Activated naive CD4-positive, alpha-beta T cell treated with anti-CD3 and anti-CD28 coated beads, Interleukin-2, amount 10 ng/mL, durations not matched to agents 7 days and 5 days (primary cell): ENCODE results near the gene WDFY4.

Experiments
- CTCF ChIA-PET: fragments of 350-600 bp; sonication (Branson Sonifier 250); formaldehyde crosslinking; loops from one replicate; lab custom pipeline; 2021; ENCODE audit warnings: antibody characterized with exemption; lab: Charles Lee
- DNase-seq: peaks from one replicate; pipeline ENCODE4 v3.0.0-alpha.2; 2020
- H3K27ac Mint-ChIP-seq: one replicate; pipeline ENCODE4 v1.8.0; 2021; ENCODE audit warnings: mild to moderate bottlenecking, moderate library complexity, mixed read lengths
- H3K27me3 Mint-ChIP-seq: one replicate; pipeline ENCODE4 v1.8.0; 2021; ENCODE audit warnings: mild to moderate bottlenecking, mixed read lengths
- H3K36me3 Mint-ChIP-seq: one replicate; pipeline ENCODE4 v1.8.0; 2021; ENCODE audit warnings: mixed read lengths
- H3K4me1 Mint-ChIP-seq: one replicate; pipeline ENCODE4 v1.8.0; 2021; ENCODE audit warnings: mixed read lengths
- H3K4me3 Mint-ChIP-seq: one replicate; pipeline ENCODE4 v1.8.0; 2021; ENCODE audit warnings: mild to moderate bottlenecking, moderate library complexity, mixed read lengths
- H3K9me3 Mint-ChIP-seq: one replicate; pipeline ENCODE4 v1.8.0; 2021; ENCODE audit warnings: mixed read lengths

WDFY4 gene

DNA sequence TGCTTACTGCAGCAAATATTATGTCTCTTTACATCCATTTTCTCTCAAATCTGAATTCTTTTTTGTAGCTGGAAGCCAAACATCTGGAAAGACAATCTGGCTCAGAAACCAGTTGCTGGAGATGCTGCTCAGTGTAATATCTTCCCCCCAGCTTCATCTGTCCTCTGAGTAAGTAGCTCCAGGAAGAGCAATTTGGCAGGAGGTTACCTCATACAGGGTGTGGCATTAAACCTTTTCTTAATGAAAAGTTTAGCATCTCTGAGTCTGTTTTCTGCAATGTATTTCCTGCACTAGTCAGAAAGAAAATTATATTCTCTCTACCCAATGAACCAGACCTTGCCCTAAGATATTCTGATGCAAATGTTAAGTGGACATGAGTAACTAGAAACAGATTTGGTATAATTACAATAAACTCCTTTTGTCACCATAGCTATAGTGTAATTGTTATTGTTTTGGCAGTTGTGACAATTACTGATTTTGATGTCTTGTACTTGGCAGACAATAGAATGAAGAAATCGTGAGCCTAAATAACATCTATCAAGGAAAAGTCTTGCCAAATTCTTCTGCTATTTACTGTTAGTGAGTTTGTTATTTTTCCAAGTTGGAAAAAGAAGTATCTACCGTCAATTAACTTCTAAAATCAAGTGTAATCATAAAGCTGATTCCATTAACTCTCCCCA is 123.3 kb downstream of the WDFY4 start:
- CTCF ChIA-PET = no interaction called here
- Mint-ChIP-seq H3K27ac (peak overlapping the region; percentile 85), H3K4me1 (peaks cover 51% of the 10 kb centered on the region), H3K4me3 (no peak overlapping the region), H3K36me3 (peaks cover 5% of the 10 kb centered on the region), H3K27me3 (peaks cover 5% of the 10 kb centered on the region), H3K9me3 (no peaks in the 10 kb centered on the region)
- DNase-seq = no peak

DNA sequence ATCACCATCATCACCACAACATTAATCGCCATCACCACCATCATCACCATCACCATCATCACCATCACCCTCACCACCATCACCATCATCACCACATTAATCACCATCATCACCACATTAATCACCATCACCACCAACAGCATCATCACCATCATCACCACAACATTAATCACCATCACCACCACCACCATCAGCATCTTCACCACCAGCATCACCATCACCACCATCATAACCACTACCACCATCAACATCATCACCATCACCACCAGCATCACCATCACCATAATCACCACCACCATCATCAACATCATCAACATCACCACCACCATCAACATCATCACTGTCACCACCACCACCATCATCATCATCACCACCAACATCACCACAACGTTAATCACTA is 124.6 kb downstream of the WDFY4 start:
- Mint-ChIP-seq H3K36me3 (peaks cover 5% of the 10 kb centered on the region), H3K4me3 (no peak overlapping the region), H3K27ac (no peak overlapping the region)

DNA sequence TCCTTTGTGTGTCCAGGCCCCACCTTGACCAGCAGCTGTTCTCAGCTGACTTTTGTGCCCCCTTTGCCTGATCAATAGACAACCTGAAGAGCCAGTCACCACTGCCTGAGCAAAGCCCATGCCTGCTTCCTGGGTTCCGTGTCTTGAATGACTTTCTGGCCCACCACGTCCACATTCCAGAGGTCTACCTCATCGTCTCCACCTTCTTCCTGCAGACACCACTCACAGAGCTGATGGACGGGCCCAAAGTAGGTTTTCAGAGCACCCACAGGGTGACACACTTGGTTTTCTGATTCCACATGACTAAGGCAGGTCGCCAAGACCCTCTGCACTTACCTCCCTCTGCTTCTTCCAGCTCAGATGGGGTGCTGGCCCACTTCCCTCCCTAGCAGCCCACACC is 126.8 kb downstream of the WDFY4 start:
- Mint-ChIP-seq H3K4me1 (peaks cover 16% of the 10 kb centered on the region), H3K27me3 (peaks cover 16% of the 10 kb centered on the region), H3K4me3 (no peak overlapping the region), H3K36me3 (peaks cover 5% of the 10 kb centered on the region), H3K9me3 (no peaks in the 10 kb centered on the region), H3K27ac (no peak overlapping the region)
- CTCF ChIA-PET = no interaction called here
- DNase-seq = no peak

More for the DNA sequence above, 124.6 kb downstream of the WDFY4 start:
- H3K4me1 Mint-ChIP-seq = peaks cover 38% of the 10 kb centered on the region
- CTCF ChIA-PET = no interaction called here
- H3K9me3 Mint-ChIP-seq = no peaks in the 10 kb centered on the region
- peaks cover 11% of the 10 kb centered on the region for H3K27me3 Mint-ChIP-seq
- no peak for DNase-seq

DNA sequence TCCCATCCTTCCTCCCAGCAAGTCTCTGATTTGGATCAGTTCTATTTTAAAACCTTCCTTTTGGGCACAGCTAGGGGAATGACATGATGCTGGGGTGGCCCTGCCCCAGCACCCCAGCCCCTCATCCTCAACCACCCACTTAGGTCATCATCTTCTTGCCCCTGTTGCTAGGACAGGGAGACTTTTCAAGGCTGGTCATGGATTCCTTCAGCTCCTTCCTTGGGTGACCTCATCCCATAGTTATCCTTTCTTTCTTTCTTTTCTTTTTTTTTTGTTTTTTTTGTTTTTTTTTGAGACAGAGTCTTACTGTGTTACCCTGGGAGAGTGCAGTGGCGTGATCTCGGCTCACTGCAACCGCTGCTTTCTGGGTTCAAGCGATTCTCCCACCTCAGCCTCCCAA is 127.2 kb downstream of the WDFY4 start:
- CTCF ChIA-PET = no interaction called here
- H3K9me3 Mint-ChIP-seq = no peaks in the 10 kb centered on the region
- peaks cover 12% of the 10 kb centered on the region for H3K4me1 Mint-ChIP-seq
- no peak overlapping the region for H3K4me3 Mint-ChIP-seq
- peaks cover 16% of the 10 kb centered on the region for H3K27me3 Mint-ChIP-seq
- peaks cover 5% of the 10 kb centered on the region for H3K36me3 Mint-ChIP-seq
- DNase-seq = no peak
- no peak overlapping the region for H3K27ac Mint-ChIP-seq

DNA sequence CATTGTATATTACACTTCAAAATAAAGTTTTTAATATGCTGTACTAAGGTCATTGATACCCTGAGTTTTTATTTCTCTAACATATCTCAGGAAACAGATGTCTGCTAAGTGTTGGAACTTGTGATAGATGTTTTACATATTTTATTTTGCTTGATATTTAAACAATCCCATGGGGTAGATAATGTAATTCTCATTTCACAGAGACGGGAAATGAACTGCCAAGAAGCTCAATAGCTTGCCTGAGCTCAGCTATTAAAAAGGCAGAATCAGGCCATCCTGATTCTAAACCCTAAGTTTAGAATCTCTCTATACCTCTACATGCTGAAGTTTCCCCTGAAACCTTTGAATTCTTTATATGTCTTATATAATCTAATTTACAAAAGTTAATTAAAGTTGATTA is 128.6 kb downstream of the WDFY4 start:
- no peak for DNase-seq
- H3K36me3 Mint-ChIP-seq = peaks cover 5% of the 10 kb centered on the region
- H3K27ac Mint-ChIP-seq = no peak overlapping the region
- CTCF ChIA-PET = no interaction called here
- H3K27me3 Mint-ChIP-seq = peaks cover 21% of the 10 kb centered on the region
- no peak overlapping the region for H3K4me3 Mint-ChIP-seq
- no peaks in the 10 kb centered on the region for H3K9me3 Mint-ChIP-seq
- peaks cover 2% of the 10 kb centered on the region for H3K4me1 Mint-ChIP-seq

DNA sequence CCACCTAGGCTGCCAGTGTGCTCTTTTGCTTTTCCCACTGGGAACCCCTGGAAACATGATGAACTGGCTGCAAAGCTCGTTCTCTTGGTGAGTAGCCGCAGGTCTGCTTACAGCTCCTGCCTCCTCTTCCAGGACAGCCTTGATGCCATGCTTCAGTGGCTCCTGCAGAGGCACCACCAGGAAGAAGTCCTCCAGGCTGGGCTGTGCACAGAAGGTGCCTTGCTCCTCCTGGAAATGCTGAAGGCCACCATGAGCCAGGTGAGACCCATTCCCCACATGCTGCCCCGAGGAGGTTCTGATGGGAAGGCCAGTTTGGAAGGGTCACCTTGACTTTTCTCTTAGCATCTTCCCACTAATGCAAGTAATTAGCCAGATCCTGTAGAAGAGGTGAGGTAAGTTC is 129.2 kb downstream of the WDFY4 start:
- H3K9me3 Mint-ChIP-seq = no peaks in the 10 kb centered on the region
- DNase-seq = no peak
- H3K36me3 Mint-ChIP-seq = peaks cover 5% of the 10 kb centered on the region
- H3K4me1 Mint-ChIP-seq = no peaks in the 10 kb centered on the region
- no peak overlapping the region for H3K27ac Mint-ChIP-seq
- H3K27me3 Mint-ChIP-seq = peaks cover 21% of the 10 kb centered on the region
- no peak overlapping the region for H3K4me3 Mint-ChIP-seq
- CTCF ChIA-PET = interaction anchor here (1.0 kb wide), 1 partner anchor 156 kb away, joined by 3 read pairs; no protein-coding TSS in a partner anchor

DNA sequence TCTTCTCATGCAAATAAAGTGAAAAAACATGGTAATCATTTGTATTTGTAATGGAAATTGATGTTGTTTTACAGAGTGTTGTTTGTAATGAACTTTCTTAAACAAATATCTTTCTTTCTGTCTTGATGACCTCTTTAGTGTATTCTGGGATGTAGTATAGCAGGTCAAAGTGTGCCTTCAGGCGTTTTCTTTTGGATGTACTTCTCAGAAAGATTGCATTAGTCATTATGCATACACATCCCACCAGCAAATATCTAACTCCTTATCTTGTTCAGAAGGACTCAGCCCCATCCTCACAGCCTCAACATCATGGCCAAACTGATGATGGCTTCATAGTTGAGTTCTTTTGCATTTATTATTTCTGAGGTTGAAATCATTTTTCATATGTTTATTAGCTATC is 130.3 kb downstream of the WDFY4 start:
- peaks cover 5% of the 10 kb centered on the region for H3K36me3 Mint-ChIP-seq
- H3K9me3 Mint-ChIP-seq = no peaks in the 10 kb centered on the region
- H3K4me1 Mint-ChIP-seq = no peaks in the 10 kb centered on the region
- H3K27ac Mint-ChIP-seq = no peak overlapping the region
- no peak overlapping the region for H3K4me3 Mint-ChIP-seq
- CTCF ChIA-PET = no interaction called here
- DNase-seq = no peak
- H3K27me3 Mint-ChIP-seq = peaks cover 21% of the 10 kb centered on the region

DNA sequence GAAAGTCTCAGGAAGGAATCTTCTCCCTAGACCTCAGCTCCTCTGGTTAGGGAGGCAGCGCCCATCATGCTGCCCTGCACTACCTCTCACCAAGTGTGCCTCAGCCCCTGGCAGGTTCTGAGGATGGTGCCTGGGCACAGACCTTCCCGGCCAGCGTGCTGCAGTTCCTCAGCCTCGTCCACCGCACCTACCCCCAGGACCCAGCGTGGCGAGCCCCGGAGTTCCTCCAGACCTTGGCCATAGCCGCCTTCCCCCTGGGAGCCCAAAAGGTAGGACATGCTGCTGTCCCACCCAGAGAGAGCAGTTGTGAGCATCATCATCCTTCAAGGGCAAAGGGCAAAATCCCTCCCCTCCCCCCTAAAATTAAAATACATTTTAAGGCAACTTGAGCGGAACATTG is 132.5 kb downstream of the WDFY4 start:
- CTCF ChIA-PET = no interaction called here
- Mint-ChIP-seq H3K36me3 (peaks cover 3% of the 10 kb centered on the region), H3K27me3 (peaks cover 27% of the 10 kb centered on the region), H3K4me3 (no peak overlapping the region), H3K9me3 (no peaks in the 10 kb centered on the region), H3K27ac (no peak overlapping the region), H3K4me1 (peaks cover 8% of the 10 kb centered on the region)
- no peak for DNase-seq

DNA sequence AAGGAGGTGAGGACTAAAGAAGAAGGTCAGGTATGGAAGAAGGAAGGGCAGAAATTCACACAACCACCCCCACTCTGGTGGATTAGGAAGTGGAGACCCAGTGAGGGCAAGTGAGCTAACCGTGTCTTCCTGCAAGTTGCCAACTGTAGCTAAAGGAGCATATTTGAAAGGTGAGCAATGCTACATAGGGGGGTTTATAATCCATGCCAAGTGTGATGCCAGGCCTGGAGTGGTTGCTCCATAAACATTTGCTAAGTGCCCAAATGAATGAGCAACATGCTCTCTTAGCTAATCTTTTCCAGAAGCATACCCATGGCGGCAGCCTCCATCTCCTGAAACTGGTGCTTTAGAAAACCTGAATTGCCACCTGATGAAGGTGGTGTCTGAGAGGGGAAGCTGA is 133.4 kb downstream of the WDFY4 start:
- CTCF ChIA-PET = no interaction called here
- Mint-ChIP-seq H3K4me3 (no peak overlapping the region), H3K27me3 (peaks cover 26% of the 10 kb centered on the region), H3K27ac (no peak overlapping the region), H3K4me1 (peaks cover 8% of the 10 kb centered on the region), H3K36me3 (no peaks in the 10 kb centered on the region), H3K9me3 (no peaks in the 10 kb centered on the region)
- no peak for DNase-seq

DNA sequence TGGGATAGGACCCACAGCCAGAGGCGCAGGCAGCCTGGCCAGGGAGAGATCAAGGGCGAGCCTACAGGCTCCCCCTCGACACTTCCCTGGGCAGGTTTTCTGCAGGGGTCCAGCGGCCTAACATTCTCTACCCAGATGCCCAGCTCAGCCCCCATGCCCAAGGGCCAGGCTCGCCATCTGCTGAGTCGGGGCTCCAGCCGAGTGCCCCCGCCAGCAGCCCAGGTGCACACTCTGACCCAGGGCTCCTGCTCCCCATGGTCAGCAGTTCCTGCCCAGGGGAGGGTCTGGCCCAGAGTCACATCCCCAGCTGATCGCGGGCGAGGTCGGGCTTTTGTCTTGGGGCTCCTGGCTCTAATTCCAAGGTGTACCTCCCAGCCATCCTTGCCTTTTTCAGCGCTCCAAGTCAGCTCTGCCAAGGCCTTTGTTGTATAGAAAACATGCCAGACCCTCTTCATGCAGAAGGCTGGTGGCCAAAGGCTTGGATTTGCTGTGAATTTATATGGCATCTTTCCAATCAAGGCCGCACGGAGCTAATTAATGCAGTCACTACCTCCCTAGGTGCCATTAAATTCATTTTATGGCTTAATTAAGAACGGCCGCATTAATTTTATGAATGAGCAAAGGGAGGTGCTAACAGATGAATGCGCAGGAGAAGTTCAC is 134.3 kb downstream of the WDFY4 start:
- H3K9me3 Mint-ChIP-seq = no peaks in the 10 kb centered on the region
- no peak overlapping the region for H3K27ac Mint-ChIP-seq
- H3K27me3 Mint-ChIP-seq = peaks cover 27% of the 10 kb centered on the region
- CTCF ChIA-PET = interaction anchor here (1.7 kb wide), 1 partner anchor 12 kb away, joined by 4 read pairs; no protein-coding TSS in a partner anchor
- no peak overlapping the region for H3K4me3 Mint-ChIP-seq
- H3K4me1 Mint-ChIP-seq = peaks cover 8% of the 10 kb centered on the region
- H3K36me3 Mint-ChIP-seq = no peaks in the 10 kb centered on the region
- DNase-seq = no peak

DNA sequence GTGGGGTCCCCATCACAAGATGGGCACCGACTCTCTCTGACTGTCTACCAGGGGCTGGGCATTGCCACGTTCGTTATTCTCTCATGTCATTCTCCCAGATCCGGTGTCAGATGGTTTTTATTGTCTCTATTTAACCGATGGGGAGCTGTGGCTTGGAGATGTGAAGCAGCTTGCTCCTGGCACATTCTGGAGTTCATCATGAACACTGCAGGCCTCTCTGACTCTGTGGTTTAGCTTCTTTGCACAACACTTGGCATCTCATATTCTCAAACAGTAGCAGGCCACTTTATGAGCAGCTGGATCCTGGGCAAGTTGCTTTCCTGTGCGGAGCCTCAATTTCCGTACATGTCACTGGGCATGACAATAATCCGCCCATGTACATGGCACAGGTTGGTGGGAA is 135.1 kb downstream of the WDFY4 start:
- no peaks in the 10 kb centered on the region for H3K36me3 Mint-ChIP-seq
- no peak overlapping the region for H3K27ac Mint-ChIP-seq
- H3K9me3 Mint-ChIP-seq = no peaks in the 10 kb centered on the region
- peaks cover 8% of the 10 kb centered on the region for H3K4me1 Mint-ChIP-seq
- CTCF ChIA-PET = interaction anchor here (1.7 kb wide), 1 partner anchor 13 kb away, joined by 4 read pairs; no protein-coding TSS in a partner anchor
- peaks cover 23% of the 10 kb centered on the region for H3K27me3 Mint-ChIP-seq
- DNase-seq = no peak
- no peak overlapping the region for H3K4me3 Mint-ChIP-seq

DNA sequence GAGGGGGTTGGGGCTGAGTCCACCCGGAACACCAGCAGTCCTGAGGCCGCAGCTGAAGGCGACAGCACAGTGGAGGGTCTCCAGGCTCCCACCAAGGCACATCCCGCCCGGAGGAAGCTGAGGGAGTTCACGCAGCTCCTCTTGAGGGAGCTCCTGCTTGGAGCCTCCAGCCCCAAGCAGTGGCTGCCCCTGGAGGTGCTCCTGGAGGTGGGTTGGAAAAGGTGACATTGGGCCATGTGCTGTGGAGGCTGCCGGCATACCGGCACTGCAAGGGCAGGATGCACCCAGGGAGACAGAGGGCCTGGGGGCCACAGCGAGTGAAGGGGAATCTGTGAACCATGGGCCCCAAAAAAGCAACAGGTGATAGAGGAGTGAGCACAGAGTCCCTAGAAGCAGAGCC is 135.6 kb downstream of the WDFY4 start:
- H3K9me3 Mint-ChIP-seq = no peaks in the 10 kb centered on the region

DNA sequence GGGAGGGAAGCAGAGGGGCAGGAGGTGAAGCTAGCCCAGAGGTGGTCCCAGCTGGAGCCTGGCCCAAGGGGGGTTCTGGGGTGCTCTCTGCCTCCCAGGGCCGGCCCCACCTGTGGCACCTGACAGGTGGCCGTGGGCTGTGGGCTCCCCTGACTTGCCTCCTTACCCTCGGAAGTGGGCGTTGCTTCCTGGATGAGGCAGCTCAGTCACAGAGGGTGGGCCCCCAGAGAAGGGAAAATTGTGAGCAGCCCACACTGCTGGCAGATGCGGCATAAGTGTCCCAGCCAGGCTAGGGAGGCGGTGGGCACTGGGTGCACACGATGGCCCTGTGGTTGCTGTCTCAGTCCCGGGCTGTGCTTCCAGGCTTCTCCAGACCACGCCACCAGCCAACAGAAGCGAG is 136.0 kb downstream of the WDFY4 start:
- H3K4me3 Mint-ChIP-seq = no peak overlapping the region
- no peaks in the 10 kb centered on the region for H3K36me3 Mint-ChIP-seq
- H3K27ac Mint-ChIP-seq = no peak overlapping the region
- no peaks in the 10 kb centered on the region for H3K9me3 Mint-ChIP-seq
- DNase-seq = no peak
- H3K27me3 Mint-ChIP-seq = peaks cover 20% of the 10 kb centered on the region
- CTCF ChIA-PET = interaction anchor here (1.3 to 1.7 kb wide), 2 partner anchors 14 to 162 kb away, joined by 3 to 4 read pairs; no protein-coding TSS in a partner anchor
- peaks cover 8% of the 10 kb centered on the region for H3K4me1 Mint-ChIP-seq

More for the DNA sequence above, 135.6 kb downstream of the WDFY4 start:
- Mint-ChIP-seq H3K27me3 (peaks cover 22% of the 10 kb centered on the region), H3K36me3 (no peaks in the 10 kb centered on the region), H3K4me3 (no peak overlapping the region), H3K4me1 (peaks cover 8% of the 10 kb centered on the region), H3K27ac (no peak overlapping the region)
- DNase-seq = no peak
- CTCF ChIA-PET = interaction anchor here (1.7 kb wide), 1 partner anchor 14 kb away, joined by 4 read pairs; no protein-coding TSS in a partner anchor

DNA sequence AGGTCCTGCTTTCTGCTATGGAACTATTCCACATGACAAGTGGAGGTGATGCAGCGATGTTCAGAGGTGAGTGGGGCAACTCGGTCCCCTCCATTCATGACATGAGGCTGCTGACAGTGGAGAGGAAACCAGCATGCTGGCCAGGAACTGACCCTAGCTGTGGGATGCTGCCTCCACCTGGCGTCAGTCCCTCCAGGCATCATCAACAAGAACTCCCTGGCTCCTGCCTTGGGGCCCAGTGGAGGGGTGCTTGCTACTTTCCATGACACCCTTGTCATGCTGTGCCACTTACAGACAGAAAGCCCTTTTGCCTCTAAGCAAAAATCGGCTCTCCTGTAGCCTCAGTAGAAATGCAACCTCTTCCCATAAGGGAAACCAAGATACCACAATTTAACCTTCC is 136.4 kb downstream of the WDFY4 start:
- Mint-ChIP-seq H3K9me3 (no peaks in the 10 kb centered on the region), H3K27me3 (peaks cover 20% of the 10 kb centered on the region), H3K4me3 (no peak overlapping the region), H3K36me3 (no peaks in the 10 kb centered on the region), H3K27ac (no peak overlapping the region), H3K4me1 (peaks cover 8% of the 10 kb centered on the region)
- CTCF ChIA-PET = interaction anchor here (1.3 to 1.7 kb wide), 2 partner anchors 14 to 163 kb away, joined by 3 to 4 read pairs; no protein-coding TSS in a partner anchor
- no peak for DNase-seq

DNA sequence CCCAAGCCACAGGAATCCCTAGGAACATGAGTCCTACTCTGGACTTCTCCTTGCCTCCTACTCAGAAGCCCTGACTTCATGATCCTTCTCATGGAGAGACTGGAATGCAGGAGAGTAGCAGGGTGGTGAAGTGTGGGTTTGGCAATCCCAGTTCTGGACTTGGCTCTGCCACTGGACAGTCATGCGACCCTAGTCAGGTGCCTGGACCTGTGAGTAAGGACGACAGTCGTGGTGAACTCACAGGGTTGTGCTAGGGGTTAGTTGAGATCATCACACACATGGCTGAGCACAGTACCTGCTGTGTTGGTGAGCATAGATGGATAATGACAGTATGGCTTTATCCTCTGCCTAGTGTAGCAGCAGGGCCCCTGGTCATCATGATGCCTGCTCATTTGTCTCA is 137.0 kb downstream of the WDFY4 start:
- CTCF ChIA-PET = interaction anchor here (1.3 kb wide), 1 partner anchor 163 kb away, joined by 3 read pairs; no protein-coding TSS in a partner anchor
- H3K4me1 Mint-ChIP-seq = peaks cover 8% of the 10 kb centered on the region
- H3K27ac Mint-ChIP-seq = no peak overlapping the region
- no peak for DNase-seq
- no peaks in the 10 kb centered on the region for H3K9me3 Mint-ChIP-seq
- H3K27me3 Mint-ChIP-seq = peaks cover 20% of the 10 kb centered on the region
- no peak overlapping the region for H3K4me3 Mint-ChIP-seq
- H3K36me3 Mint-ChIP-seq = no peaks in the 10 kb centered on the region
